Muscle of arm (tissue), 12 donors: ENCODE results near the gene PLPPR2. TPM values are rescaled to one million over a fixed set of nuclear protein-coding genes. Genes with fewer than 3 reads are reported as not detected.
"Not testable (repeated sequence)": the region's sequence is repeated elsewhere in the genome, so short reads cannot be mapped to it uniquely, and the experiment has no call there.

Experiments
- DNase-seq: peaks from one replicate; pipeline ENCODE4 v3.0.0-alpha.2; 2013
- polyA plus RNA-seq, 12 donors: library from polyadenylated mRNA; unstranded; fragments of 120-200 nt; gene quantifications; one replicate each; pipeline ENCODE4 v1.2.1, GENCODE V29; 2013; ENCODE audit not compliant: insufficient read length in 12 of 12

Gene PLPPR2
- polyA plus RNA-seq, 12 donors = 8.4 to 22.0 (median 11.2) TPM; not detected in 1

- DNase-seq = peak; percentile 95
Observed at GRCh38 chr19:11339254-11340098, 15.8 kb upstream of the PLPPR2 start, which contains the start of gene RAB3D. RAB3D (minus strand) TSS chr19:11339657; CDS start chr19:11337399, 2,258 bp downstream.

- DNase-seq = not testable (repeated sequence)
Observed at GRCh38 chr19:11340099-11340467, 15.1 kb upstream of the PLPPR2 start.

GRCh38 chr19:11342429-11342828 is 12.8 kb upstream of the PLPPR2 start:
- no peak for DNase-seq

GRCh38 chr19:11345122-11345803 is 10.0 kb upstream of the PLPPR2 start:
- no peak for DNase-seq

- DNase-seq = peak; percentile 95
Observed at GRCh38 chr19:11346104-11346940, 8.9 kb upstream of the PLPPR2 start, which contains the start of the genes CCDC159 and TMEM205. CCDC159 (plus strand) TSS chr19:11346519; CDS start chr19:11346607, 88 bp downstream. TMEM205 (minus strand) TSS chr19:11346268; CDS start chr19:11345619, 649 bp downstream.

GRCh38 chr19:11347546-11348039 is 7.6 kb upstream of the PLPPR2 start:
- no peak for DNase-seq

GRCh38 chr19:11349171-11349570 is 6.1 kb upstream of the PLPPR2 start:
- no peak for DNase-seq

- not testable (repeated sequence) for DNase-seq
Observed at GRCh38 chr19:11354102-11354501, 1.1 kb upstream of the PLPPR2 start.

- no peak for DNase-seq
Observed at GRCh38 chr19:11356074-11356397, 804 bp downstream of the PLPPR2 start.

GRCh38 chr19:11356676-11357550 is 1.7 kb downstream of the PLPPR2 start:
- no peak for DNase-seq

GRCh38 chr19:11359421-11359820 is 4.2 kb downstream of the PLPPR2 start:
- DNase-seq = no peak

GRCh38 chr19:11361037-11361770 is 6.0 kb downstream of the PLPPR2 start:
- DNase-seq = no peak

GRCh38 chr19:11361771-11362731 is 6.8 kb downstream of the PLPPR2 start:
- no peak for DNase-seq

GRCh38 chr19:11363881-11364280 is 8.6 kb downstream of the PLPPR2 start:
- no peak for DNase-seq

- no peak for DNase-seq
Observed at GRCh38 chr19:11364296-11364904, 9.2 kb downstream of the PLPPR2 start.

- DNase-seq = no peak
Observed at GRCh38 chr19:11364935-11365334, 9.7 kb downstream of the PLPPR2 start.

GRCh38 chr19:11365557-11366117 is 10.4 kb downstream of the PLPPR2 start:
- no peak for DNase-seq

GRCh38 chr19:11367528-11367927 is 12.3 kb downstream of the PLPPR2 start:
- no peak for DNase-seq
